HEK293 (cell line): ENCODE measurements around the gene ISG15.

Experiments used
- CTCF ChIA-PET: fragments of 350-600 bp; formaldehyde crosslinking; extraction: SDS; loops from one replicate; lab custom pipeline; 2021; ENCODE audit warnings: antibody characterized with exemption; lab: Yijun Ruan, JAX
- POLR2A ChIA-PET: fragments of 300-600 bp; formaldehyde crosslinking; extraction: SDS; loops from one replicate; lab custom pipeline; 2020; ENCODE audit warnings: antibody characterized with exemption, inconsistent platforms; lab: Yijun Ruan, JAX
- H3K27ac ChIP-seq: fragments of 200-500 bp; sonication (Bioruptor generic); 2 replicates; pipeline ENCODE4 v1.5.1; 2014; ENCODE audit warnings: low read depth, low read length, control low read depth, inconsistent platforms; ENCODE audit errors: extremely low read depth
- H3K36me3 ChIP-seq, 2 experiments: fragments of 200-500 bp in 1 of 2; sonication (Bioruptor generic) in 1 of 2; 1 replicate in 1 of 2; 2 replicates in 1 of 2; pipeline ENCODE4 v1.5.1; 2014 to 2017; ENCODE audit warnings: inconsistent platforms in 2 of 2, low read length in 2 of 2; ENCODE audit not compliant: control insufficient read depth in 2 of 2, insufficient read depth in 1 of 2
- H3K4me1 ChIP-seq: fragments of 200-500 bp; sonication (Bioruptor generic); 2 replicates; pipeline ENCODE4 v1.5.1; 2014; ENCODE audit warnings: mild to moderate bottlenecking, low read length, inconsistent platforms; ENCODE audit not compliant: control insufficient read depth, insufficient read depth
- H3K4me3 ChIP-seq: 2 replicates; pipeline ENCODE4 v1.5.1; 2011; ENCODE audit warnings: low read depth, mild to moderate bottlenecking, control low read depth, low read length, moderate library complexity
- H3K9me3 ChIP-seq: fragments of 200-500 bp; sonication (Bioruptor generic); 2 replicates; pipeline ENCODE4 v1.5.1; 2014; ENCODE audit warnings: low read depth, low read length, inconsistent platforms; ENCODE audit not compliant: control insufficient read depth, insufficient read depth
- EGR2 ChIP-seq: fragments of 450-650 bp; formaldehyde crosslinking; IDR thresholded peaks from 2 replicates; pipeline ENCODE4 v1.5.1; 2016; ENCODE audit warnings: low read depth, missing biosample characterization, missing genetic modification characterization
- HOXA7 ChIP-seq: sonication (generic); formaldehyde crosslinking; IDR thresholded peaks from 2 replicates; pipeline ENCODE4 v1.8.1; 2022; ENCODE audit warnings: missing genetic modification reagents, borderline replicate concordance
- KLF8 ChIP-seq: fragments of 450-650 bp; formaldehyde crosslinking; IDR thresholded peaks from 2 replicates; pipeline ENCODE4 v1.5.1; 2016; ENCODE audit warnings: missing biosample characterization, missing genetic modification characterization
- PRDM10 ChIP-seq: fragments of 450-650 bp; formaldehyde crosslinking; IDR thresholded peaks from 2 replicates; pipeline ENCODE4 v1.5.1; 2016; ENCODE audit warnings: missing biosample characterization, missing genetic modification characterization
- ZFP37 ChIP-seq: fragments of 450-650 bp; formaldehyde crosslinking; IDR thresholded peaks from 2 replicates; pipeline ENCODE4 v1.5.1; 2016; ENCODE audit warnings: missing biosample characterization, missing genetic modification characterization
- ZNF140 ChIP-seq: fragments of 450-650 bp; formaldehyde crosslinking; IDR thresholded peaks from 2 replicates; pipeline ENCODE4 v1.5.1; 2016; ENCODE audit warnings: missing biosample characterization, missing genetic modification characterization
- ZNF184 ChIP-seq: fragments of 450-650 bp; IDR thresholded peaks from 2 replicates; pipeline ENCODE4 v1.5.1; 2018; ENCODE audit warnings: missing biosample characterization, mild to moderate bottlenecking, missing genetic modification characterization
- ZNF211 ChIP-seq: fragments of 450-650 bp; formaldehyde crosslinking; IDR thresholded peaks from 2 replicates; pipeline ENCODE4 v1.5.1; 2016; ENCODE audit warnings: low read depth, missing biosample characterization, missing genetic modification characterization
- ZNF23 ChIP-seq: fragments of 450-650 bp; formaldehyde crosslinking; IDR thresholded peaks from 2 replicates; pipeline ENCODE4 v1.5.1; 2016; ENCODE audit warnings: missing biosample characterization, missing genetic modification characterization, borderline replicate concordance
- ZNF324 ChIP-seq: fragments of 450-650 bp; formaldehyde crosslinking; IDR thresholded peaks from 2 replicates; pipeline ENCODE4 v1.5.1; 2016; ENCODE audit warnings: missing biosample characterization, missing genetic modification characterization
- ZNF341 ChIP-seq: fragments of 450-650 bp; formaldehyde crosslinking; IDR thresholded peaks from 2 replicates; pipeline ENCODE4; 2016; ENCODE audit warnings: low read depth, missing biosample characterization, missing genetic modification characterization
- ZNF518A ChIP-seq: fragments of 450-650 bp; formaldehyde crosslinking; conservative IDR thresholded peaks from 2 replicates; pipeline ENCODE4 v1.5.1; 2016; ENCODE audit warnings: low read depth, missing biosample characterization, missing genetic modification characterization
- ZNF549 ChIP-seq: fragments of 450-650 bp; IDR thresholded peaks from 2 replicates; pipeline ENCODE4 v1.5.1; 2018; ENCODE audit warnings: missing biosample characterization, missing genetic modification characterization, mild to moderate bottlenecking, inconsistent platforms, moderate library complexity
- ZNF585B ChIP-seq: fragments of 450-650 bp; formaldehyde crosslinking; IDR thresholded peaks from 2 replicates; pipeline ENCODE4 v1.5.1; 2016; ENCODE audit warnings: missing biosample characterization, missing genetic modification characterization
- ZSCAN18 ChIP-seq: fragments of 450-650 bp; formaldehyde crosslinking; IDR thresholded peaks from 2 replicates; pipeline ENCODE4 v1.5.1; 2016; ENCODE audit warnings: missing biosample characterization, missing genetic modification characterization
- ZSCAN30 ChIP-seq: fragments of 450-650 bp; IDR thresholded peaks from 2 replicates; pipeline ENCODE4 v1.5.1; 2018; ENCODE audit warnings: missing biosample characterization, mild to moderate bottlenecking, missing genetic modification characterization, moderate library complexity

The ISG15 gene

GRCh38 chr1:1041092-1041523, 27.8 kb downstream of the ISG15 start:
- ChIA-PET POLR2A (no interaction called here), CTCF (interaction anchor here (0.6 kb wide), 1 partner anchor 107 kb away, joined by 3 read pairs; no protein-coding TSS in a partner anchor)
- Histone ChIP-seq H3K4me3 (no peak overlapping the region), H3K4me1 (no peaks in the 10 kb centered on the region), H3K9me3 (no peaks in the 10 kb centered on the region), H3K27ac (no peak overlapping the region), H3K36me3 (peaks cover 0 to 56% of the 10 kb centered on the region in 2 experiments; a peak in 1 of 3 replicates)
- no peak for TF ChIP-seq ZSCAN18 (tag by site-specific recombination)
- TF ChIP-seq PRDM10 = no peak
- no peak for TF ChIP-seq ZNF211 (tag by site-specific recombination)
- TF ChIP-seq ZSCAN30 = no peak

- Histone ChIP-seq H3K4me3 (no peak overlapping the region), H3K27ac (no peak overlapping the region), H3K4me1 (no peaks in the 10 kb centered on the region), H3K36me3 (peaks cover 0 to 58% of the 10 kb centered on the region in 2 experiments; a peak in 1 of 3 replicates), H3K9me3 (no peaks in the 10 kb centered on the region)
- ChIA-PET CTCF (no interaction called here), POLR2A (no interaction called here)
- peak; percentile 16 for TF ChIP-seq KLF8 (tag by site-specific recombination)
- TF ChIP-seq HOXA7 (CRISPR knock-in tag) = no peak
- no peak for TF ChIP-seq ZSCAN30
- TF ChIP-seq ZNF23 (tag by site-specific recombination) = no peak
- TF ChIP-seq EGR2 (tag by site-specific recombination) = no peak
- no peak for TF ChIP-seq ZNF184 (tag by site-specific recombination)
Measured at GRCh38 chr1:1041873-1042272, 28.6 kb downstream of the ISG15 start.

GRCh38 chr1:1042835-1043234, 29.5 kb downstream of the ISG15 start:
- ChIA-PET POLR2A (interaction anchor here (0.6 kb wide), 1 partner anchor 87 kb away, joined by 6 read pairs; no protein-coding TSS in a partner anchor), CTCF (no interaction called here)
- Histone ChIP-seq H3K4me3 (no peak overlapping the region), H3K36me3 (peaks cover 0 to 64% of the 10 kb centered on the region in 2 experiments; a peak in 1 of 3 replicates), H3K4me1 (no peaks in the 10 kb centered on the region), H3K27ac (no peak overlapping the region), H3K9me3 (no peaks in the 10 kb centered on the region)
- TF ChIP-seq ZNF140 (tag by site-specific recombination) = no peak
- no peak for TF ChIP-seq ZNF324 (tag by site-specific recombination)
- TF ChIP-seq PRDM10 = no peak
- TF ChIP-seq HOXA7 (CRISPR knock-in tag) = no peak
- TF ChIP-seq ZFP37 = no peak
- no peak for TF ChIP-seq ZNF585B
- no peak for TF ChIP-seq ZNF341 (tag by site-specific recombination)
- no peak for TF ChIP-seq ZNF549 (tag by site-specific recombination)
- TF ChIP-seq ZNF518A (tag by site-specific recombination) = no peak
- peak; percentile 78 for TF ChIP-seq KLF8 (tag by site-specific recombination)
